Colonic mucosa (tissue), 4 donors: ENCODE results near the gene SEPTIN5. TPM values are rescaled to one million over a fixed set of nuclear protein-coding genes. Genes with fewer than 3 reads are reported as not detected.

Experiments
- DNase-seq: peaks from one replicate; pipeline ENCODE4 v3.0.0-alpha.2; 2020
- H3K27ac ChIP-seq: fragments of 200-600 bp; one replicate; pipeline ENCODE4 v1.8.0; 2021
- H3K27me3 ChIP-seq: fragments of 200-600 bp; one replicate; pipeline ENCODE4 v1.8.0; 2021
- H3K36me3 ChIP-seq: fragments of 200-600 bp; one replicate; pipeline ENCODE4 v1.8.0; 2021
- H3K4me1 ChIP-seq: fragments of 200-600 bp; one replicate; pipeline ENCODE4 v1.8.0; 2021; ENCODE audit warnings: mild to moderate bottlenecking
- H3K4me3 ChIP-seq: fragments of 200-600 bp; one replicate; pipeline ENCODE4 v1.8.0; 2021
- H3K9ac ChIP-seq, 2 donors: one replicate each; pipeline ENCODE4 v1.7.0; 2013; ENCODE audit warnings: control low read depth in 2 of 2, low read depth in 2 of 2, low read length in 2 of 2
- H3K9me3 ChIP-seq: fragments of 200-600 bp; one replicate; pipeline ENCODE4 v1.8.0; 2021
- intact Hi-C: fragments of 100-400 bp; cut with DNase I; formaldehyde crosslinking; loops from one replicate; pipeline ENCODE4 v1.14.1; 2022
- total RNA-seq, 2 donors: library from RNA; stranded (reverse); fragmentation: NEBNext Ultra II Directional in 1 of 2; extraction: Animal tissue kit (Norgen Biotek cat#: 25700) in 1 of 2; gene quantifications; one replicate each; pipeline ENCODE4 v1.2.1, GENCODE V29; 2021
- TF ChIP-seq, protein P1 (sequence below): fragments of 200-600 bp; IDR thresholded peaks from one replicate; pipeline ENCODE4 v1.8.0; 2022; ENCODE audit warnings: antibody characterized with exemption, mild to moderate bottlenecking
- donor health status: healthy.
- donor health status: DM: no; HTN: no; CAD: no.
- donor health status: DM: no; HTN: no; CAD: no.

SEPTIN5 gene
- total RNA-seq, 2 donors from 2014 or later, result 2.2 to 2.5 TPM

DNA sequence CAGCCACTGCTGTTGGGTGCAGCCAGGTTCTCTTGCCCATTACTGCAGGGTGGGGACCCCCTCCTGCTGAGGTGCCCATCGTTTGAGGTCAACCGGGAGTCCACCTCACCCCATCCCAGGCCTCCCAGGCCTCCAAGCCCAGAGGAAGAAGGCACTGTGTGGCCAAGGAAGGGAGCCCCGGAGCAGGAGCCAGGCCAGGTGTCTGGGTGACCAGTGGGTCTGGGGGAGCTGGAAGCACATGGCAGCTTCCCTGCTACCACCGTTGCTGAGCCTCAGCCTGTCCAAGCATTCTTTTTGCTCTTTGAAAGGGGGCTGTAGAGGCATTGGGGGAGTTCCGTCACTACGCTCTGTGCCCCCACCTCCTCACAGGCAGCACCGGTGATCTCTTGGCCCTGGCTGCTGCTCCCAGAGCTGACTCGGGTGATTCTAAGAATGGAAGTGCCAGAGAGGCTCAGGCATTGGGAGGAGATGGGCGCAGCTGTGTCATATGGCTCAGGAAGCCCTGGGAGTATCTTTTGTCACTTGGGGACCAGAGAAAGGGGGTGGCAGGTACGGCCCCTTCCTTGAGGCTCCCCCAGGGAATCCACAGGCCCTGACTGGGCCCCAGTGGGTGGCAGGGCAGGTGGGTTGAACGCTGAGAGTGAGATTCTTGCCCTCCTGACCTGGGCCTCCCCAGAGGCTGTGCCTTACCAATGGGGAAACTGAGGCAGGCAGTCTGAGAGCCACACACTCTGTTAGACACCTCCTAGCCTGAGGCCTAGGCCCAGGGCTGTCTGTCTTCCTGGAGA, 1.9 kb downstream of the SEPTIN5 start:
- no peaks in the 10 kb centered on the region for H3K4me1 ChIP-seq
- H3K4me3 ChIP-seq, result no peak overlapping the region
- no peaks in the 10 kb centered on the region for H3K36me3 ChIP-seq
- intact Hi-C loops, result no loop called here
- H3K27me3 ChIP-seq, result peaks cover 48% of the 10 kb centered on the region
- no peak for DNase-seq
- no peak overlapping the region for H3K9ac ChIP-seq
- TF ChIP-seq, protein P1, sequence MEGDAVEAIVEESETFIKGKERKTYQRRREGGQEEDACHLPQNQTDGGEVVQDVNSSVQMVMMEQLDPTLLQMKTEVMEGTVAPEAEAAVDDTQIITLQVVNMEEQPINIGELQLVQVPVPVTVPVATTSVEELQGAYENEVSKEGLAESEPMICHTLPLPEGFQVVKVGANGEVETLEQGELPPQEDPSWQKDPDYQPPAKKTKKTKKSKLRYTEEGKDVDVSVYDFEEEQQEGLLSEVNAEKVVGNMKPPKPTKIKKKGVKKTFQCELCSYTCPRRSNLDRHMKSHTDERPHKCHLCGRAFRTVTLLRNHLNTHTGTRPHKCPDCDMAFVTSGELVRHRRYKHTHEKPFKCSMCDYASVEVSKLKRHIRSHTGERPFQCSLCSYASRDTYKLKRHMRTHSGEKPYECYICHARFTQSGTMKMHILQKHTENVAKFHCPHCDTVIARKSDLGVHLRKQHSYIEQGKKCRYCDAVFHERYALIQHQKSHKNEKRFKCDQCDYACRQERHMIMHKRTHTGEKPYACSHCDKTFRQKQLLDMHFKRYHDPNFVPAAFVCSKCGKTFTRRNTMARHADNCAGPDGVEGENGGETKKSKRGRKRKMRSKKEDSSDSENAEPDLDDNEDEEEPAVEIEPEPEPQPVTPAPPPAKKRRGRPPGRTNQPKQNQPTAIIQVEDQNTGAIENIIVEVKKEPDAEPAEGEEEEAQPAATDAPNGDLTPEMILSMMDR, result no peak
- H3K9me3 ChIP-seq, result no peaks in the 10 kb centered on the region
- no peak overlapping the region for H3K27ac ChIP-seq

DNA sequence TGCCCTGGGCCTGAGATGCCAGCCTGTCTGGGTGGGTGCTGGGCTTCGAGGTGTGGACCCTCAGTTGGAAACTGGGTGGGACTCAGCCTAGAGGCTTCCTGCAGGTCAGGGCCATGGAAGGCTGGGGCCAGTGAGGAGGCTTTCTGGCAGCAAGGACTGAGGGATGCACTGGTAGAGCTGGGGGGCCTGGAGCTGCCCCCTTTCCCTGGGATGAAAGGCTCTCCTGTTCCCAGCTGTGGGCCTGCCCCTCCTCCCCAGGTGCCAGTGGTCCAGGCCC, 2.5 kb downstream of the SEPTIN5 start:
- Histone ChIP-seq H3K27ac (no peak overlapping the region), H3K27me3 (peaks cover 54% of the 10 kb centered on the region), H3K4me3 (no peak overlapping the region), H3K36me3 (no peaks in the 10 kb centered on the region), H3K9me3 (no peaks in the 10 kb centered on the region), H3K4me1 (no peaks in the 10 kb centered on the region), H3K9ac (no peak overlapping the region)
- TF ChIP-seq, protein P1, result no peak
- no peak for DNase-seq
- intact Hi-C loops, result no loop called here

DNA sequence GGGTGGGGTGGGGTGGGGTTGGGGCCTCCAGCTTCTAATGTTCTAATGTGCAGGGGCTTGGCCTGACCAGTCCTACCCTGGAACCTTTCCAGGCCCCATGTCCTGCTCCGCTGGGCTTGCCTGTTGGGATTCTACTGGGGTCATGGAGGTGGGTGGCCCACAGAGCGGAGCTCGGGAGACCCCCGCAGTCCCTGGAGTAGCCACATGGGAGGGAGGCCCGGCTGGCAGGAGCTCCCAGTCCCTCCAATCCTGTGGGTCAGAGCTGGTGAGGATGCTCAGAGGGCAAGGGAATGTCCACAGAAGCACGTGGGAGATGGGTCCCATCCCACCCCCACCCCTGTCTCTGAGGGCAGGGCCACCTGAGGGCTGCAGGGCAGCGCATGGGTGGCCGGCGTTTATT, 2.9 kb downstream of the SEPTIN5 start:
- Histone ChIP-seq H3K9me3 (no peaks in the 10 kb centered on the region), H3K27me3 (peaks cover 58% of the 10 kb centered on the region), H3K9ac (no peak overlapping the region), H3K36me3 (no peaks in the 10 kb centered on the region), H3K27ac (no peak overlapping the region), H3K4me1 (no peaks in the 10 kb centered on the region), H3K4me3 (no peak overlapping the region)
- no peak for DNase-seq
- TF ChIP-seq, protein P1, result no peak
- intact Hi-C loops, result no loop called here

DNA sequence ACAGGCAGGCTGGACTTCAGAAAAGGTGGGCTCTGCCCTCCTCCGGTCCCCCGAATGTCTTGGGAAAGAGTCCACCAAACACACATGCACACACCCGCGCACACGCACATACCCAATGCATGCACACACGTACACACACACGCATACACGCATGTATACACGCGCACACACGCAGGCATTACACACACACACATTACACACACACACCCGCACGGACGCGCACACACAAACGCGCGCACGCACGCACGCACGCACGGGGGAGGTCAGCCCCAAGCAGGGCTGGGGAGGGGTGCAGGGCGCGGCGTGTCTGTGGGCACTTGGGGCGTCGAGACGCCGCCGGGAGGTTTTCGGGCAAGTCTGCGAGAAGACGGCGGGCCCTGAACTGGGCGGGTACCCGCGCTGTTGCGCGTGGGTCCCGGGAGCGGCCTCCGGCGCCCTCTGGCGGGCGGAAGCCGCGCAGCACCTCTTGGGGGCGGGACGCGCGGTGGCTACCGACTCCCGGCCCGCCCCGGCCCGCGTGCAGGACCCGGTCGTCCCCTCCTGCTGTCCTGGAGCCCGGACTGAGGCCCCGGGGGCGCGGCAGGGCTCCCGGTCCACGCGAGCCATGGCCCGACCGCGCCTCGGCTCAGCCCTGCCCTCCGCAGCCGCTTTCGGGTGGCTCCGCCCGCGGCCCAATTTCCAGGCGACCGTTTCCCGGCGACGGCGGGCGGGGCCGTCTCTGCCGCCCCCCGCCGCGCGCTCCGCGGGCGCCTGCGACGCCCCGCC, 3.6 kb downstream of the SEPTIN5 start:
- Histone ChIP-seq H3K4me1 (peaks cover 3% of the 10 kb centered on the region), H3K4me3 (peak overlapping the region; percentile 44), H3K9ac (peak overlapping the region in 1 of 2 donors; percentile 54), H3K27me3 (peaks cover 65% of the 10 kb centered on the region), H3K27ac (no peak overlapping the region), H3K9me3 (no peaks in the 10 kb centered on the region), H3K36me3 (no peaks in the 10 kb centered on the region)
- peak; percentile 72 for DNase-seq
- TF ChIP-seq, protein P1, result peak; percentile 97
- intact Hi-C loops, result no loop called here

DNA sequence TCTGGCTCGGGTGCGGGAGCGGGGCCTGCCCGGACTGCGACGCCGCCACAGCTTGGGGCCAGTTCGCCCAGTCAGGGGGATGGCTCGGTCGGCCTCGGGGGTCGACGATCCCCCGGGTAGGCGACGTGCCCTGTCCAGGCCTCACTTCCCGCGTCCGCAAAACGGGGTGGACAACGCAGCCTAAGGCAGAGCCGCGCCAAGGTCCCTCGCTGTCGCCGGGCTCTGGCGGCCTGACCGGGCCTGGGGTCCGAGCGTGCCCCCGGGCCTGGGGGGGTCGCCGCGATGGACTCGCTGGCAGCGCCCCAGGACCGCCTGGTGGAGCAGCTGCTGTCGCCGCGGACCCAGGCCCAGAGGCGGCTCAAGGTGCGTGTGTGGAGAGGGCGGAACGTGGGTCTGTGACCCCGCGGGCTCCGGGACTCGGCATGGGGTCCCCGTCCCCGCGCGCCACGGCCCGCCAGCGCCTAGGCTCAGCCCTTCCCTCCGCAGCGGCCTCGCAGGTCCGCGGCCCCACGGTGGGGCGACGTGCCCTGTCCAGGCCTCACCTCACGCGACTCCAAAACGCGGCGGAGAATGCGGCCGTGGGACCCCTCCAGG, 4.2 kb downstream of the SEPTIN5 start:
- Histone ChIP-seq H3K9ac (peak overlapping the region in 1 of 2 donors; percentile 54), H3K27me3 (peaks cover 67% of the 10 kb centered on the region), H3K9me3 (no peaks in the 10 kb centered on the region), H3K4me1 (peaks cover 8% of the 10 kb centered on the region), H3K4me3 (peak overlapping the region; percentile 44), H3K27ac (no peak overlapping the region), H3K36me3 (no peaks in the 10 kb centered on the region)
- DNase-seq, result no peak
- TF ChIP-seq, protein P1, result no peak
- intact Hi-C loops, result no loop called here
